Adrenal gland (tissue), 5 donors: ENCODE results near the gene CIDEA.

Experiments used
- POLR2A ChIP-seq, 2 donors: fragments of 450-650 bp; IDR thresholded peaks; one replicate each; pipeline ENCODE4 v1.6.1; 2017; ENCODE audit warnings: antibody characterized with exemption in 2 of 2, mild to moderate bottlenecking in 2 of 2, moderate library complexity in 1 of 2
- TF ChIP-seq, protein P1 (sequence below), 6 experiments: fragments of 450-650 bp in 4 of 6; fragments of 200-600 bp in 2 of 6; sonication (generic) in 1 of 6; IDR thresholded peaks; 1 replicate in 5 of 6; 2 replicates in 1 of 6; pipeline versions ENCODE4 v1.5.1 to v1.8.0; 2016 to 2021; ENCODE audit warnings: antibody characterized with exemption in 6 of 6, mild to moderate bottlenecking in 2 of 6, moderate library complexity in 1 of 6
- donor health status: DM: no; HTN: no; CAD: no.

DNA sequence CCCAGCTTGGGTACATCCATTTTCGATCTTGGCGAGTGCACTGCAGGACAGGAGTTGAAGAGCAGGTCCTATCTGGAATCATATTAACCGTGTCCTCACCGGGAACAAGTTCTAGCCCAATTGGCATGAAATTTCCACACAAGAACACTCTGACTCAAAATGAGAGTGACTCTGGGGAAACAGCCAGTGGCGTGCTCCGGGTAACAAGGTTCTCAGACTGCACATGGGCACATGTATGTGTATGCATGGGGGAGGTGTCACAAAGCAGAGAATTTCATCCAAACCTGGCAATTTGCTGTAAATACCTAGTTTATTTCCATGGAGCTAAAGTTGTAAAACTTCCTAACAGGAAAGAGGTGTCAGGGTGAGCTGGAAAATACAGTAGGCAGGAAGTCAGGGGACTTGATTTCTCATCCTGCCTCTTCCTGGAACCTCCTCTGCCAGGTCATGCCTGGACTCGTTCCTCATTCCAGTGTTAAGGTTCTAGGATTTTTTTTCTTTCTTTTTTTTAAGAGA, 55.6 kb downstream of the CIDEA start:
- TF ChIP-seq, protein P1, sequence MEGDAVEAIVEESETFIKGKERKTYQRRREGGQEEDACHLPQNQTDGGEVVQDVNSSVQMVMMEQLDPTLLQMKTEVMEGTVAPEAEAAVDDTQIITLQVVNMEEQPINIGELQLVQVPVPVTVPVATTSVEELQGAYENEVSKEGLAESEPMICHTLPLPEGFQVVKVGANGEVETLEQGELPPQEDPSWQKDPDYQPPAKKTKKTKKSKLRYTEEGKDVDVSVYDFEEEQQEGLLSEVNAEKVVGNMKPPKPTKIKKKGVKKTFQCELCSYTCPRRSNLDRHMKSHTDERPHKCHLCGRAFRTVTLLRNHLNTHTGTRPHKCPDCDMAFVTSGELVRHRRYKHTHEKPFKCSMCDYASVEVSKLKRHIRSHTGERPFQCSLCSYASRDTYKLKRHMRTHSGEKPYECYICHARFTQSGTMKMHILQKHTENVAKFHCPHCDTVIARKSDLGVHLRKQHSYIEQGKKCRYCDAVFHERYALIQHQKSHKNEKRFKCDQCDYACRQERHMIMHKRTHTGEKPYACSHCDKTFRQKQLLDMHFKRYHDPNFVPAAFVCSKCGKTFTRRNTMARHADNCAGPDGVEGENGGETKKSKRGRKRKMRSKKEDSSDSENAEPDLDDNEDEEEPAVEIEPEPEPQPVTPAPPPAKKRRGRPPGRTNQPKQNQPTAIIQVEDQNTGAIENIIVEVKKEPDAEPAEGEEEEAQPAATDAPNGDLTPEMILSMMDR (IDR thresholded peaks at IDR 0.05) = no peak
- no peak for TF ChIP-seq POLR2A (IDR thresholded peaks at IDR 0.05)
